A549 (cell line): ENCODE data around the gene FREY1. TPM values are rescaled to one million over a fixed set of nuclear protein-coding genes. Genes with fewer than 3 reads are reported as not detected.

Experiments used
- ATAC-seq, 2 experiments: fragments of 200-7000 bp in 1 of 2; fragments of >200 bp in 1 of 2; cut with Nextera tagmentation in 1 of 2; cut with Tn5 transposase in 1 of 2; 3 replicates each; pipeline versions ENCODE4 v1.8.0 to v1.9.1; 2018 to 2020; ENCODE audit warnings: mild to moderate bottlenecking in 1 of 2, moderate library complexity in 1 of 2
- CTCF ChIA-PET: fragments of 300-600 bp; sonication (Branson Sonifier 250); formaldehyde crosslinking; extraction: SDS; loops from one replicate; lab custom pipeline; 2021; ENCODE audit warnings: antibody characterized with exemption, inconsistent platforms; lab: Yijun Ruan, JAX
- POLR2A ChIA-PET: fragments of 350-600 bp; formaldehyde crosslinking; extraction: SDS; loops from one replicate; lab custom pipeline; 2021; ENCODE audit warnings: antibody characterized with exemption, inconsistent platforms; lab: Yijun Ruan, JAX
- DNase-seq, 2 experiments: peaks; one replicate each; pipeline versions ENCODE4 v3.0.0 to v3.0.0-alpha.2; 2011 to 2016; ENCODE audit warnings: low read depth in 1 of 2, low spot score in 1 of 2
- FAIRE-seq: peaks from 2 replicates; lab custom pipeline; 2011; peaks lifted over from hg19 to GRCh38; lab: Jason Lieb, UNC
- H3K27ac ChIP-seq, 2 experiments: fragments of >200 bp; sonication (Bioruptor Twin); formaldehyde crosslinking; 3 replicates each; pipeline ENCODE4 v1.5.1; 2016 to 2017
- H3K4me1 ChIP-seq: fragments of >200 bp; sonication (Bioruptor Twin); formaldehyde crosslinking; 3 replicates; pipeline ENCODE4 v1.6.1; 2016
- H3K4me2 ChIP-seq: fragments of >200 bp; sonication (Bioruptor Twin); formaldehyde crosslinking; 3 replicates; pipeline ENCODE4 v1.6.1; 2016
- H3K4me3 ChIP-seq: fragments of >200 bp; sonication (Bioruptor Twin); formaldehyde crosslinking; 3 replicates; pipeline ENCODE4 v1.5.1; 2016
- H3K9me3 ChIP-seq: fragments of >200 bp; sonication (Bioruptor Twin); formaldehyde crosslinking; 3 replicates; pipeline ENCODE4 v1.6.1; 2016
- ATOH8 ChIP-seq: fragments of 250-450 bp; sonication (Bioruptor Pico); IDR thresholded peaks from 2 replicates; pipeline ENCODE4 v1.5.0; 2020; ENCODE audit warnings: low read depth, mild to moderate bottlenecking, moderate library complexity
- CBX2 ChIP-seq: fragments of 200-600 bp; sonication (generic); IDR thresholded peaks from 2 replicates; pipeline ENCODE4 v1.6.1; 2016; ENCODE audit warnings: low read depth, mild to moderate bottlenecking, borderline replicate concordance
- CHD2 ChIP-seq: fragments of 150-350 bp; IDR thresholded peaks from 2 replicates; pipeline ENCODE4 v1.6.1; 2014; ENCODE audit warnings: low read length; ENCODE audit not compliant: partially characterized antibody
- E2F6 ChIP-seq: IDR thresholded peaks from 2 replicates; pipeline ENCODE4 v1.6.1; 2012; ENCODE audit warnings: low read depth, borderline replicate concordance
- EHMT2 ChIP-seq: fragments of 200-600 bp; sonication (generic); IDR thresholded peaks from 2 replicates; pipeline ENCODE4 v1.6.1; 2016; ENCODE audit warnings: antibody characterized with exemption, low read depth, mild to moderate bottlenecking, moderate library complexity
- ESRRA ChIP-seq: fragments of 150-350 bp; IDR thresholded peaks from 2 replicates; pipeline ENCODE4 v1.6.1; 2014; ENCODE audit warnings: mild to moderate bottlenecking, low read length, borderline replicate concordance
- FOSB ChIP-seq: fragments of 250-450 bp; sonication (Bioruptor Pico); IDR thresholded peaks from 2 replicates; pipeline ENCODE4 v1.5.0; 2020; ENCODE audit warnings: mild to moderate bottlenecking, moderate library complexity
- FOXS1 ChIP-seq: fragments of 250-450 bp; sonication (Bioruptor Pico); IDR thresholded peaks from 2 replicates; pipeline ENCODE4 v1.5.0; 2020; ENCODE audit warnings: mild to moderate bottlenecking, moderate library complexity
- HES2 ChIP-seq: fragments of >200 bp; sonication (Bioruptor Twin); formaldehyde crosslinking; IDR thresholded peaks from 2 replicates; pipeline ENCODE4 v1.6.1; 2016
- JUN ChIP-seq, 2 experiments: fragments of >200 bp; sonication (Bioruptor Twin); formaldehyde crosslinking; IDR thresholded peaks; 2 replicates in 1 of 2; 3 replicates in 1 of 2; pipeline ENCODE4 v1.6.1; 2016 to 2017
- RCOR1 ChIP-seq: fragments of 150-350 bp; IDR thresholded peaks from 2 replicates; pipeline ENCODE4 v1.6.1; 2014; ENCODE audit warnings: antibody characterized with exemption, low read length, low read depth
- SREBF2 ChIP-seq: fragments of 450-650 bp; IDR thresholded peaks from 2 replicates; pipeline ENCODE4 v1.6.1; 2014; ENCODE audit warnings: mild to moderate bottlenecking, moderate library complexity
- USF2 ChIP-seq: fragments of 450-650 bp; IDR thresholded peaks from 2 replicates; pipeline ENCODE4 v1.6.1; 2014; ENCODE audit warnings: antibody characterized with exemption
- ZC3H11A ChIP-seq: fragments of 450-650 bp; IDR thresholded peaks from 2 replicates; pipeline ENCODE4 v1.6.1; 2014; ENCODE audit warnings: antibody characterized with exemption, mild to moderate bottlenecking
- ZSCAN20 ChIP-seq: fragments of 250-450 bp; sonication (Bioruptor Pico); IDR thresholded peaks from 2 replicates; pipeline ENCODE4 v1.8.0; 2022; ENCODE audit warnings: mild to moderate bottlenecking, moderate library complexity
- WGBS: methylation state at CpG from one replicate; pipeline ENCODE4 v1.1.6; 2017; ENCODE audit errors: missing lambda C conversion rate; 5-methylcytosine and 5-hydroxymethylcytosine counted together
- polyA plus RNA-seq, 4 experiments: library from polyadenylated mRNA; depleted of rRNA in 3 of 4; stranded (reverse); fragments of >200 nt; fragmentation: RNase III in 1 of 4; extraction: RNeasy Plus Mini Kit Qiagen cat#74134 plus additional on column Dnase treatment in 1 of 4; gene quantifications; 2 replicates in 3 of 4; 3 replicates in 1 of 4; pipeline ENCODE4 v1.2.3, GENCODE V29; 2011 to 2017
- TF ChIP-seq, protein P1 (sequence below): IDR thresholded peaks from 2 replicates; pipeline ENCODE4 v1.6.1; 2012
- TF ChIP-seq, protein P2 (sequence below): fragments of 200-600 bp; sonication (generic); IDR thresholded peaks from 2 replicates; pipeline ENCODE4 v1.6.1; 2016; ENCODE audit warnings: antibody characterized with exemption, mild to moderate bottlenecking, moderate library complexity
- TF ChIP-seq, protein P3 (sequence below): fragments of 150-350 bp; IDR thresholded peaks from 2 replicates; pipeline ENCODE4 v1.6.1; 2014; ENCODE audit warnings: low read depth, mild to moderate bottlenecking, low read length

The FREY1 gene
- polyA plus RNA-seq, 2 of the 4 experiments (the other 2 are of a cell fraction) = 0.17 to 0.21 TPM

GRCh38 chr11:45939836-45940235, 32.8 kb upstream of the FREY1 start (continued):
- no peak for TF ChIP-seq JUN (IDR thresholded peaks at IDR 0.05)
- TF ChIP-seq, protein P1, sequence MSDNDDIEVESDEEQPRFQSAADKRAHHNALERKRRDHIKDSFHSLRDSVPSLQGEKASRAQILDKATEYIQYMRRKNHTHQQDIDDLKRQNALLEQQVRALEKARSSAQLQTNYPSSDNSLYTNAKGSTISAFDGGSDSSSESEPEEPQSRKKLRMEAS = no peak

DNA sequence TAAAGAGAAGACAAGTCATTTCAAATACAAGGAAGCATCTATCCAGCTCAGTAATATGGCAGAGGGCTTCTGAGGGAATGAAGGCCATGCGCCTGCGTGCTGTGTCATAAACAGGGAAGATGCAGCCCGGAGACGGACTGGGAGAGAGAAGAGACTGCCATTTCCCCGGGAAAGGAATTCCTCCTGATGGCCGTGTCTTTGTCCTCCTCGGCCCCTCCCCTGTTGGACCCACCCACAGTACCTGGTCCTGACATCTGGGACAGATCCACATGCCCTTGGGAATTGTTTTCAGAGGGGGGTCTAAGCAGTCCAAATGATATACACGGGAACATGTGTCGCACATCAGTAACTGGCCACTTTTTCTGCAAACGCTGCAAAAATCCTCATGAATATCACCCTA, 30.8 kb upstream of the FREY1 start:
- no peak overlapping the region for H3K27ac ChIP-seq
- ChIA-PET POLR2A (no interaction called here), CTCF (no interaction called here)
- H3K9me3 ChIP-seq = no peaks in the 10 kb centered on the region
- ATAC-seq = no peak
- 92% methylated on average over 10 of the region's 10 CpGs for WGBS
- TF ChIP-seq, protein P2, sequence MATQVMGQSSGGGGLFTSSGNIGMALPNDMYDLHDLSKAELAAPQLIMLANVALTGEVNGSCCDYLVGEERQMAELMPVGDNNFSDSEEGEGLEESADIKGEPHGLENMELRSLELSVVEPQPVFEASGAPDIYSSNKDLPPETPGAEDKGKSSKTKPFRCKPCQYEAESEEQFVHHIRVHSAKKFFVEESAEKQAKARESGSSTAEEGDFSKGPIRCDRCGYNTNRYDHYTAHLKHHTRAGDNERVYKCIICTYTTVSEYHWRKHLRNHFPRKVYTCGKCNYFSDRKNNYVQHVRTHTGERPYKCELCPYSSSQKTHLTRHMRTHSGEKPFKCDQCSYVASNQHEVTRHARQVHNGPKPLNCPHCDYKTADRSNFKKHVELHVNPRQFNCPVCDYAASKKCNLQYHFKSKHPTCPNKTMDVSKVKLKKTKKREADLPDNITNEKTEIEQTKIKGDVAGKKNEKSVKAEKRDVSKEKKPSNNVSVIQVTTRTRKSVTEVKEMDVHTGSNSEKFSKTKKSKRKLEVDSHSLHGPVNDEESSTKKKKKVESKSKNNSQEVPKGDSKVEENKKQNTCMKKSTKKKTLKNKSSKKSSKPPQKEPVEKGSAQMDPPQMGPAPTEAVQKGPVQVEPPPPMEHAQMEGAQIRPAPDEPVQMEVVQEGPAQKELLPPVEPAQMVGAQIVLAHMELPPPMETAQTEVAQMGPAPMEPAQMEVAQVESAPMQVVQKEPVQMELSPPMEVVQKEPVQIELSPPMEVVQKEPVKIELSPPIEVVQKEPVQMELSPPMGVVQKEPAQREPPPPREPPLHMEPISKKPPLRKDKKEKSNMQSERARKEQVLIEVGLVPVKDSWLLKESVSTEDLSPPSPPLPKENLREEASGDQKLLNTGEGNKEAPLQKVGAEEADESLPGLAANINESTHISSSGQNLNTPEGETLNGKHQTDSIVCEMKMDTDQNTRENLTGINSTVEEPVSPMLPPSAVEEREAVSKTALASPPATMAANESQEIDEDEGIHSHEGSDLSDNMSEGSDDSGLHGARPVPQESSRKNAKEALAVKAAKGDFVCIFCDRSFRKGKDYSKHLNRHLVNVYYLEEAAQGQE = no peak
- TF ChIP-seq CHD2 = no peak
- TF ChIP-seq RCOR1 = no peak
- no peak for TF ChIP-seq SREBF2
- no peak for TF ChIP-seq E2F6
- TF ChIP-seq EHMT2 = no peak
- no peak for TF ChIP-seq ZC3H11A
- no peak for TF ChIP-seq CBX2
- TF ChIP-seq ATOH8 (CRISPR knock-in tag) = no peak
- TF ChIP-seq FOXS1 (CRISPR knock-in tag) = no peak
- no peak for TF ChIP-seq HES2
- TF ChIP-seq, protein P3, sequence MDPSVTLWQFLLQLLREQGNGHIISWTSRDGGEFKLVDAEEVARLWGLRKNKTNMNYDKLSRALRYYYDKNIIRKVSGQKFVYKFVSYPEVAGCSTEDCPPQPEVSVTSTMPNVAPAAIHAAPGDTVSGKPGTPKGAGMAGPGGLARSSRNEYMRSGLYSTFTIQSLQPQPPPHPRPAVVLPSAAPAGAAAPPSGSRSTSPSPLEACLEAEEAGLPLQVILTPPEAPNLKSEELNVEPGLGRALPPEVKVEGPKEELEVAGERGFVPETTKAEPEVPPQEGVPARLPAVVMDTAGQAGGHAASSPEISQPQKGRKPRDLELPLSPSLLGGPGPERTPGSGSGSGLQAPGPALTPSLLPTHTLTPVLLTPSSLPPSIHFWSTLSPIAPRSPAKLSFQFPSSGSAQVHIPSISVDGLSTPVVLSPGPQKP = no peak
- TF ChIP-seq ZSCAN20 (CRISPR knock-in tag) = no peak
- no peak for TF ChIP-seq FOSB (CRISPR knock-in tag)
- TF ChIP-seq, protein P1 = no peak
- no peak for TF ChIP-seq USF2
- TF ChIP-seq ESRRA = no peak
- no peak overlapping the region for H3K4me3 ChIP-seq
- no peak for DNase-seq
- no peak overlapping the region for H3K4me2 ChIP-seq
- no peak for FAIRE-seq
- no peaks in the 10 kb centered on the region for H3K4me1 ChIP-seq
